ENCODE results near the gene DNMBP.

Gene DNMBP

GRCh38 chr10:99853655-99854054 lies 156.1 kb downstream of the DNMBP start:
- no peak for DNase-seq

- no peak for DNase-seq
Observed at GRCh38 chr10:99852481-99853213, 157.1 kb downstream of the DNMBP start.

GRCh38 chr10:99851825-99852224 lies 157.9 kb downstream of the DNMBP start:
- DNase-seq: no peak

- peak; percentile 63 for DNase-seq
Observed at GRCh38 chr10:99850767-99851340, 158.9 kb downstream of the DNMBP start.

- DNase-seq: no peak
Observed at GRCh38 chr10:99850021-99850766, 159.6 kb downstream of the DNMBP start.

- DNase-seq: no peak
Observed at GRCh38 chr10:99849536-99849935, 160.2 kb downstream of the DNMBP start.

- DNase-seq: no peak
Observed at GRCh38 chr10:99849057-99849456, 160.7 kb downstream of the DNMBP start.

- peak; percentile 87 for DNase-seq
Observed at GRCh38 chr10:99845837-99846382, 163.8 kb downstream of the DNMBP start.

- peak; percentile 31 for DNase-seq
Observed at GRCh38 chr10:99844433-99844955, 165.3 kb downstream of the DNMBP start.

- no peak for DNase-seq
Observed at GRCh38 chr10:99843310-99843709, 166.4 kb downstream of the DNMBP start.

GRCh38 chr10:99841746-99842145 lies 168.0 kb downstream of the DNMBP start:
- DNase-seq: no peak

GRCh38 chr10:99840859-99841258 lies 168.9 kb downstream of the DNMBP start:
- DNase-seq: peak; percentile 63

GRCh38 chr10:99836711-99837110 lies 173.0 kb downstream of the DNMBP start:
- no peak for DNase-seq

GRCh38 chr10:99835947-99836346 lies 173.8 kb downstream of the DNMBP start:
- no peak for DNase-seq

- DNase-seq: no peak
Observed at GRCh38 chr10:99834410-99834809, 175.3 kb downstream of the DNMBP start.

GRCh38 chr10:99832439-99832838 lies 177.3 kb downstream of the DNMBP start:
- no peak for DNase-seq

GRCh38 chr10:99828464-99828863 lies 181.3 kb downstream of the DNMBP start:
- DNase-seq: peak; percentile 70

GRCh38 chr10:99827936-99828335 lies 181.8 kb downstream of the DNMBP start:
- no peak for DNase-seq

Data from MV-4-11 (cell line).